ENCODE measurements around the gene ENPP3. TPM values are rescaled to one million over a fixed set of nuclear protein-coding genes. Genes with fewer than 3 reads are reported as not detected.

The ENPP3 gene
- total and polyA plus RNA-seq, 2 experiments from 2014 or later, result not detected

GRCh38 chr6:131602781-131603312 lies 34.3 kb upstream of the ENPP3 start (continued):
- no peak for TF ChIP-seq ETS1 (IDR thresholded peaks at IDR 0.05)
- no peak for TF ChIP-seq CTCF (conservative IDR thresholded peaks at IDR 0.05; ENCODE audit: low read depth in 2 of 2)
- TF ChIP-seq STAT1 (IDR thresholded peaks at IDR 0.05; ENCODE audit: unreplicated experiment), result no peak
- TF ChIP-seq ZNF114 (CRISPR knock-in tag; IDR thresholded peaks at IDR 0.05), result no peak
- no peak for TF ChIP-seq EZH2phosphoT487 (IDR thresholded peaks at IDR 0.05; ENCODE audit: unreplicated experiment)
- no peak for TF ChIP-seq POLR2AphosphoS5 (IDR thresholded peaks at IDR 0.05; ENCODE audit: low read depth)
- TF ChIP-seq JUNB (IDR thresholded peaks at IDR 0.05; ENCODE audit: unreplicated experiment), result no peak
- TF ChIP-seq ZNF331 (CRISPR knock-in tag; IDR thresholded peaks at IDR 0.05; ENCODE audit: low read depth), result no peak
- no peak for TF ChIP-seq REST (IDR thresholded peaks at IDR 0.05; ENCODE audit: unreplicated experiment)
- no peak for TF ChIP-seq CREB1 (CRISPR knock-in tag; IDR thresholded peaks at IDR 0.05; ENCODE audit: low read depth)
- no peak for TF ChIP-seq NANOG (IDR thresholded peaks at IDR 0.05; ENCODE audit: borderline replicate concordance)

- Histone ChIP-seq H3K27ac (ENCODE audit: low read depth) (no peak overlapping the region), H3K4me1 (ENCODE audit: insufficient read depth) (no peaks in the 10 kb centered on the region), H2AFZ (no peak overlapping the region), H3K4me3 (no peak overlapping the region), H3K79me2 (replicated peaks; ENCODE audit: insufficient read depth) (no peaks in the 10 kb centered on the region), H3K9me2 (ENCODE audit: insufficient read depth) (no peaks in the 10 kb centered on the region), H3K4me2 (no peak overlapping the region), H4K20me1 (replicated peaks; ENCODE audit: insufficient read depth) (no peaks in the 10 kb centered on the region), H3F3A (replicated peaks; ENCODE audit: low read depth) (no peaks in the 10 kb centered on the region), H3K36me3 (ENCODE audit: insufficient read depth) (peaks cover under 1% of the 10 kb centered on the region; the same call in 1 of the 2 replicates), H3K27me3 (ENCODE audit: insufficient read depth) (no peaks in the 10 kb centered on the region)
- peaks cover 21% of the 10 kb centered on the region; the same call in 2 of the 3 replicates for H3K36me3 Mint-ChIP-seq (ENCODE audit: low read depth)
- H3K4me1 Mint-ChIP-seq, result no peaks in the 10 kb centered on the region
- DNase-seq (ENCODE audit: low spot score) (no peak), ATAC-seq (no peak)
- no peak overlapping the region for H3K27ac Mint-ChIP-seq
- no peaks in the 10 kb centered on the region for H3K9me3 Mint-ChIP-seq
- H3K4me3 Mint-ChIP-seq, result no peak overlapping the region
- no peaks in the 10 kb centered on the region for H3K27me3 Mint-ChIP-seq (ENCODE audit: insufficient read depth, low read depth, poor library complexity)
- TF ChIP-seq ZNF331 (CRISPR knock-in tag; IDR thresholded peaks at IDR 0.05; ENCODE audit: low read depth) (no peak), REST (IDR thresholded peaks at IDR 0.05; ENCODE audit: unreplicated experiment) (no peak), EZH2 (IDR thresholded peaks at IDR 0.05; ENCODE audit: low read depth, unreplicated experiment) (no peak), EZH2phosphoT487 (IDR thresholded peaks at IDR 0.05; ENCODE audit: unreplicated experiment) (no peak), CREB1 (CRISPR knock-in tag; IDR thresholded peaks at IDR 0.05; ENCODE audit: low read depth) (no peak), ZNF114 (CRISPR knock-in tag; IDR thresholded peaks at IDR 0.05) (no peak), NANOG (IDR thresholded peaks at IDR 0.05; ENCODE audit: borderline replicate concordance) (no peak), STAT1 (IDR thresholded peaks at IDR 0.05; ENCODE audit: unreplicated experiment) (no peak)
These were observed 23.7 kb upstream of the ENPP3 start for GRCh38 chr6:131613296-131613925.
